Neutrophil (primary cell): ENCODE results near the gene ELL.

ENCODE experiments used
- H3K27ac ChIP-seq: fragments of 200-600 bp; sonication (generic); 2 replicates; pipeline ENCODE4 v1.5.1; 2016; ENCODE audit warnings: mild to moderate bottlenecking, moderate library complexity
- H3K27me3 ChIP-seq: fragments of 200-600 bp; sonication (generic); 2 replicates; pipeline ENCODE4 v1.6.0; 2016; ENCODE audit warnings: mild to moderate bottlenecking
- H3K36me3 ChIP-seq: fragments of 200-600 bp; sonication (generic); 2 replicates; pipeline ENCODE4 v1.5.1; 2017
- H3K4me1 ChIP-seq, 2 experiments: fragments of 200-600 bp in 1 of 2; sonication (generic) in 1 of 2; 1 replicate in 1 of 2; 2 replicates in 1 of 2; pipeline versions ENCODE4 v1.5.1 to v1.6.1; 2013 to 2016; ENCODE audit warnings: low read depth in 1 of 2, low read length in 1 of 2, mild to moderate bottlenecking in 1 of 2, moderate library complexity in 1 of 2; ENCODE audit not compliant: control insufficient read depth in 1 of 2, insufficient read depth in 1 of 2
- H3K4me3 ChIP-seq, 2 experiments: fragments of 200-600 bp in 1 of 2; sonication (generic) in 1 of 2; 1 replicate in 1 of 2; 2 replicates in 1 of 2; pipeline ENCODE4 v1.5.1; 2013 to 2016; ENCODE audit warnings: low read depth in 1 of 2, low read length in 1 of 2, mild to moderate bottlenecking in 1 of 2, moderate library complexity in 1 of 2
- H3K9me3 ChIP-seq: fragments of 200-600 bp; sonication (generic); 2 replicates; pipeline ENCODE4 v1.5.1; 2016
- TF ChIP-seq, protein P1 (sequence below): fragments of 200-600 bp; sonication (generic); IDR thresholded peaks from 2 replicates; pipeline ENCODE4 v1.5.1; 2016; ENCODE audit warnings: antibody characterized with exemption

ELL gene

DNA sequence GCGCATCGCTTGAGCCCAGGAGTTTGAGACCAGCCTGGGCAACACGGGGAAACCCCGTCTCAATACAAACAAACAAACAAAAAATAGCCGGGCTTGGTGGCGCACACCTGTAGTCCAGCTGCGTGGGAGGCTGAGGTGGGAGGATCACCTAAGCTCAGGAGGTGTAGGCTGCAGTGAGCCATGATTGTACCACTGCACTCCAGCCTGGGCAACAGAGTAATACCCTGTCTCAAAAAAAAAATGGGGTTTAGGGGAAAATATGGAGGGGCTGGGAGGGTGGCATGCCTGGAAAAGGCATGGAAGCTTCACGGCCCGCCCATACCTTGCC lies 82.0 kb downstream of the ELL start:
- Histone ChIP-seq H3K27ac (no peak overlapping the region), H3K4me1 (peaks cover 13 to 22% of the 10 kb centered on the region in 2 experiments), H3K9me3 (no peaks in the 10 kb centered on the region), H3K27me3 (peaks cover 55% of the 10 kb centered on the region), H3K36me3 (peaks cover 36% of the 10 kb centered on the region), H3K4me3 (no peak overlapping the region)
- TF ChIP-seq, protein P1, sequence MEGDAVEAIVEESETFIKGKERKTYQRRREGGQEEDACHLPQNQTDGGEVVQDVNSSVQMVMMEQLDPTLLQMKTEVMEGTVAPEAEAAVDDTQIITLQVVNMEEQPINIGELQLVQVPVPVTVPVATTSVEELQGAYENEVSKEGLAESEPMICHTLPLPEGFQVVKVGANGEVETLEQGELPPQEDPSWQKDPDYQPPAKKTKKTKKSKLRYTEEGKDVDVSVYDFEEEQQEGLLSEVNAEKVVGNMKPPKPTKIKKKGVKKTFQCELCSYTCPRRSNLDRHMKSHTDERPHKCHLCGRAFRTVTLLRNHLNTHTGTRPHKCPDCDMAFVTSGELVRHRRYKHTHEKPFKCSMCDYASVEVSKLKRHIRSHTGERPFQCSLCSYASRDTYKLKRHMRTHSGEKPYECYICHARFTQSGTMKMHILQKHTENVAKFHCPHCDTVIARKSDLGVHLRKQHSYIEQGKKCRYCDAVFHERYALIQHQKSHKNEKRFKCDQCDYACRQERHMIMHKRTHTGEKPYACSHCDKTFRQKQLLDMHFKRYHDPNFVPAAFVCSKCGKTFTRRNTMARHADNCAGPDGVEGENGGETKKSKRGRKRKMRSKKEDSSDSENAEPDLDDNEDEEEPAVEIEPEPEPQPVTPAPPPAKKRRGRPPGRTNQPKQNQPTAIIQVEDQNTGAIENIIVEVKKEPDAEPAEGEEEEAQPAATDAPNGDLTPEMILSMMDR = no peak

DNA sequence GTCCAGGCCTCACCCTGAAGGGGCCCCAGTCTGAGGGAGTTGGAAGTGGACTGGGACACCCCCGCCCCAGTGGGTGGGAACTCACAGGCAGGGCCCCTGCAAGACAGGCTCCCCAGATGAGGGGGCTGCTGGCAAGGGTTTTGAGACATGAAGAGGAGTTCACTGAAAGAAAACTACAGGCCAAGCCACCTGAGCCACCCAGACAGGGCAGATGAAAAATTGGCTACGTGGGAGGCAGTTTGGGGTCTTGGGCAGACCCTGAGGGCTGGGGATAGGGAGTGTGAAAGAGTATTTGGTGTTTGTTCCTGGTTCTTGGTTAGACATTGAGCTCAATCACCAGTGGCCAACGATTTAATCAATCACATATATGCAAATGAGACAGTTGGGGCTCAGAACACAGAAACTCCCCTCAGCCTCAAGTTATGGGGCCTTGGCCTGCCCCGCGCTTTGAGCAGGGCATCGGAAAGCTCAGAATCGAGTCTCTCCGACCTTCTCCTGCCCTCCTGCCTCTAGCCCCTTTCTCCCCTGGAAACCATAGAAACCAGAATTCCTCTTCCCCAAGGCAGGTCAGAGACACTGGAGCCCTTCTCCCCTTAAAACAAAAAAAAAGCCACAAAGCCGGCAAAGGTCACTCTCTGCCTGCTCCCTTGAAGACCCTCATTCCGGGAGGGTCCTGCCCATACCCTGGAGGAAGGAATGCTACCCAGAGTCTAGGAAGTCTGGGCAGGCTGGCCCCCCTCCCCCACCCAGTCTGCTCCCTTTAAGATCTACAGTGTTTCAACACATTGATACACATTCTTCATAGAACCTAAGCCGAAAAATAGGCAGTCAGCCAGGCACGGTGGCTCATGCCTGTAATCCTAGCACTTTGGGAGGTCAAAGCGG lies 82.6 kb downstream of the ELL start:
- H3K4me3 ChIP-seq = no peak overlapping the region
- H3K4me1 ChIP-seq = peaks cover 13 to 22% of the 10 kb centered on the region in 2 experiments
- H3K9me3 ChIP-seq = no peaks in the 10 kb centered on the region
- TF ChIP-seq, protein P1 = no peak
- H3K27ac ChIP-seq = no peak overlapping the region
- peaks cover 61% of the 10 kb centered on the region for H3K27me3 ChIP-seq
- H3K36me3 ChIP-seq = peaks cover 30% of the 10 kb centered on the region

DNA sequence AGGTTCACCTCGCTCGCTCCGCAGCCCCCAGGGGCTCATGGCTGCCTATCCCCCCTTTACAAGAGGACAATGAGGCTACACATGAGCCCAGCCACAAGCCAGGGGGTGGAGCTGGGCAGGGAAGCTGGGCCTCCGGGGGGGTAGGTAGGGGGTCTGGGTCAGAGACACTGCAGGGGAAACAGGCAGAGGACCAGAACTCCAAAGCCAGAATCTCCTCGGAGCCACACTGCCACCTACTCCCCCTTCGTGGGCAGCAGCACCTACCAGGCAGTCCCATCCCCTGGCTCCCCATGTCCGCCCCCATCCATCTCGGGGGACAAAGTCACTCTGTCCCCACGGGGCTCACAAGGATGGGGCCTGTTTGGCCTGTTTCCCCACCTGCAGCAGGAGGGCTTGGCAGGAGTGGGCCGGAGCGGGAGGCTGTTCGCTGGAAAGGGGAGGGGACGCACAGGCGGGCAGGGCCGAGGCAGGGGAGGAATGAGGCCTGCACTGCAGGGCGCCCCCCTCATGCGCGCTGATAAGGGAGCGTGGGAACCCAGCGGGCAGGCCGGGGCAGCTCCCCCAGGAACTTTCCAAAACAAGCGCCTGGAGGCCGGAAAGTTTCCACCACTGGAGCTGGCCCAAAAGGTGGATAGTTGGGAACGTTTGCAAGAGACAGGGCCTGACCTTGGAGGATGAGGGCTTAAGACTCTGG lies 83.4 kb downstream of the ELL start:
- Histone ChIP-seq H3K27ac (no peak overlapping the region), H3K27me3 (peaks cover 69% of the 10 kb centered on the region), H3K4me3 (peak overlapping the region in 1 of 2 experiments; percentile 45), H3K9me3 (no peaks in the 10 kb centered on the region), H3K36me3 (peaks cover 22% of the 10 kb centered on the region), H3K4me1 (peaks cover 13 to 28% of the 10 kb centered on the region in 2 experiments)
- TF ChIP-seq, protein P1 = no peak

DNA sequence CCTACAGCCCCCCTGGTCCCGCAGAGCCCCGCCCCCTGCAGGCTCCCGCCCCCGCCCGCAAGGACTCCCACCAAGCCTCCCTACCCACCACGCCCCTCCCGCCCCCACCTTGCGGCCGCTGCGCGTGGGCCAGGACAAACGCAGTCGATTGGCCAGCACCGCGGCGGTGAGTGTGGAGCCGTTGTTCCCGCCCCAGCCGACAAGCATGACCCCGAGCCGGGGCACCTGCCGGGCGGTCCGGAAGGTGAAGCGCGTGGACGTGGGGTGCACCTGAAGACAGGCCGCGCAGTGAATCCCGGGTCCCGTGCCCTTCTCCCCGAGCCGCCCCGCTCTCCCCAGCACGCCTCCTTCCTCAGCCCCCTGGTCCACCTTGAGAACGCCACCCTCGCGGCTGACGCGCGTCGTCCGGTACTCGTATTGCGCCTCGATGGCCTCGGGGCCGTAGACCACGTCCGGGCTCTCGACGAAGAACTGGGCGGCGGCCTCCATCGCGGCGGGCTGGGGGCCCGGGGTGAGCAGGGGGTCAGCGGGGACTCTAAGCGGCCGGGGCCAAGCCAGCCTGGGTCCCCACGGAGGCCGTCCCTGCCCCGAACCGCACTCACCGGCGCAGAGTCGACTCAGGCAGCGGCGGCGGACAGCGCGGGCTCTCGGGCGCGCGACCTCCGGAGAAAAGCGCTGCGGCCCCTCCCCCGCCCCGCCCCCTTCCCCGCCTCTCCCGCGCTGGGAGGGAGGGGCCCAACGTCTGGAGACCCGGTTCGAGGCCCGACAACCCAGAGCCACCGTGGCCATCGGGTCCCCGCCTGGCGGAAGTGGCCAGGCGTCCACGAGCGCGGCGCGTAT lies 84.2 kb downstream of the ELL start, which contains the start of gene ISYNA1:
Gene ISYNA1 (minus strand): TSS at position 643 of the 840 bp plus-strand sequence. CDS start 154 bp downstream, at position 489.
- peaks cover 19 to 34% of the 10 kb centered on the region in 2 experiments for H3K4me1 ChIP-seq
- H3K27me3 ChIP-seq = peaks cover 77% of the 10 kb centered on the region
- peak within 1 kb of the TSS; percentile 6 to 45 for H3K4me3 ChIP-seq
- no peak within 1 kb of the TSS for H3K27ac ChIP-seq
- no peaks in the 10 kb centered on the region for H3K9me3 ChIP-seq
- H3K36me3 ChIP-seq = peaks cover 15% of the 10 kb centered on the region
- TF ChIP-seq, protein P1 = no peak
